ENCODE measurements around the gene IPMK. TPM values are rescaled to one million over a fixed set of nuclear protein-coding genes. Genes with fewer than 3 reads are reported as not detected.

The IPMK gene
- total RNA-seq, 2 donors from 2014 or later: 10.4 to 34.6 TPM

DNA sequence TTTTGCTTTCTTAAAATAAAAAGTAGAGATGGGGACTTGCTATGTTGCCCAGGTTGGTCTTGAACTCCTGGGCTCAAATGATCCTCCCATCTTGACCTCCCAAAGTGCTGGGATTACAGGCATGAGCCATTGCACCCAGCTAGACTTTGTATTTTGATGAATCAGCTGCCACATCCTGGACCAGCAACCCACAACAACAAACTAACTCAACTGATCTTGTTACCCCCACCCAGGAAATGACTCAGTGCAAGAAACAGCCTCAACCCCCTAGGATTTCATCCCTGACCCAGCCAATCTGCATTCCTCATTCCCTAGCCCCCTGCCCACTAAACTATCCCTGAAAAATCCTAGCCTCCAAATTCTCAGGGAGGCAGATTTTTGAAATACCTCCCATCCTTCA, 123.8 kb downstream of the IPMK start:
- no peaks in the 10 kb centered on the region for H3K9me3 ChIP-seq
- TF ChIP-seq CTCF (IDR thresholded peaks at IDR 0.05): no peak
- no peaks in the 10 kb centered on the region for H3K4me1 ChIP-seq
- H3K27me3 ChIP-seq: no peaks in the 10 kb centered on the region
- no peaks in the 10 kb centered on the region for H3K36me3 ChIP-seq
- H3K9ac ChIP-seq (ENCODE audit: low read depth in 2 of 2, low read length in 2 of 2): no peak overlapping the region
- H3K27ac ChIP-seq: no peak overlapping the region
- DNase-seq: no peak
- H3K4me3 ChIP-seq: no peak overlapping the region
- intact Hi-C loops (cut with DNase I): no loop called here

Other genes starting within 250 kb of the IPMK start
- 10 to 100 TPM; 52.5 to 57.9 TPM for gene CISD1, start 1.3 kb upstream of the IPMK start, total RNA-seq
- gene UBE2D1, start 67.1 kb upstream of the IPMK start, total RNA-seq: 10 to 100 TPM; 14.6 to 18.4 TPM
- 10 to 100 TPM; 52.6 to 63.1 TPM for gene TFAM, start 117.5 kb upstream of the IPMK start, total RNA-seq
- gene BICC1, start 245.0 kb upstream of the IPMK start, total RNA-seq: 1 to 10 TPM; 1.3 to 2.9 TPM

Measured in colonic mucosa (tissue), 4 donors.